ENCODE measurements around the gene JUND.
"Not testable (repeated sequence)": the region's sequence is repeated elsewhere in the genome, so short reads cannot be mapped to it uniquely, and the experiment has no call there.

Gene JUND

GRCh38 chr19:18281082-18282020, at the start of gene JUND:
Gene JUND (minus strand): TSS chr19:18281622. CDS start chr19:18281484, 138 bp downstream.
- FAIRE-seq = no peak

GRCh38 chr19:18330868-18331267, 49.4 kb upstream of the JUND start:
- FAIRE-seq = no peak

More at GRCh38 chr19:18281082-18282020, at the start of gene JUND:
- DNase-seq (ENCODE audit: insufficient read length, low spot score) = peak; percentile 62
- TF ChIP-seq, protein P1, sequence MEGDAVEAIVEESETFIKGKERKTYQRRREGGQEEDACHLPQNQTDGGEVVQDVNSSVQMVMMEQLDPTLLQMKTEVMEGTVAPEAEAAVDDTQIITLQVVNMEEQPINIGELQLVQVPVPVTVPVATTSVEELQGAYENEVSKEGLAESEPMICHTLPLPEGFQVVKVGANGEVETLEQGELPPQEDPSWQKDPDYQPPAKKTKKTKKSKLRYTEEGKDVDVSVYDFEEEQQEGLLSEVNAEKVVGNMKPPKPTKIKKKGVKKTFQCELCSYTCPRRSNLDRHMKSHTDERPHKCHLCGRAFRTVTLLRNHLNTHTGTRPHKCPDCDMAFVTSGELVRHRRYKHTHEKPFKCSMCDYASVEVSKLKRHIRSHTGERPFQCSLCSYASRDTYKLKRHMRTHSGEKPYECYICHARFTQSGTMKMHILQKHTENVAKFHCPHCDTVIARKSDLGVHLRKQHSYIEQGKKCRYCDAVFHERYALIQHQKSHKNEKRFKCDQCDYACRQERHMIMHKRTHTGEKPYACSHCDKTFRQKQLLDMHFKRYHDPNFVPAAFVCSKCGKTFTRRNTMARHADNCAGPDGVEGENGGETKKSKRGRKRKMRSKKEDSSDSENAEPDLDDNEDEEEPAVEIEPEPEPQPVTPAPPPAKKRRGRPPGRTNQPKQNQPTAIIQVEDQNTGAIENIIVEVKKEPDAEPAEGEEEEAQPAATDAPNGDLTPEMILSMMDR (IDR thresholded peaks at IDR 0.05; ENCODE audit: insufficient read depth, missing control alignments) = no peak

DNA sequence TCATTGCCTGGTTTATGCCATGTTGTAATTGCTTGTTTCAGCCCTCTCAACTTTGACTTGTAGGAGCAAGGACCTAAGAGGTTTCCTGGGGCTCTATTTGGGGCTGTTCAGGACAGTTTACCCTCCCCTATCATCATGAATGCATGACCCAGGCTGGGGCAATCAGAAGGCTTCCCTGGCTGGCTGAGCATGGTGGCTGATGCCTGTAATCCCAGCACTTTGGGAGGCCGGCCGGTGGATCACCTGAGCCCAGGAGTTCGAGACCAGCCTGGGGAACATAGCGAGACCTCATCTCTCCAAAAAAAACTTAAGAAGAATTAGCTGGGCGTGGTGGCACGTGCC, 47.6 kb upstream of the JUND start:
- TF ChIP-seq, protein P1 (IDR thresholded peaks at IDR 0.05; ENCODE audit: insufficient read depth, missing control alignments) = no peak
- FAIRE-seq = no peak
- no peak for DNase-seq (ENCODE audit: insufficient read length, low spot score)

More at GRCh38 chr19:18330868-18331267, 49.4 kb upstream of the JUND start:
- no peak for DNase-seq (ENCODE audit: insufficient read length, low spot score)
- TF ChIP-seq, protein P1 (IDR thresholded peaks at IDR 0.05; ENCODE audit: insufficient read depth, missing control alignments) = no peak

DNA sequence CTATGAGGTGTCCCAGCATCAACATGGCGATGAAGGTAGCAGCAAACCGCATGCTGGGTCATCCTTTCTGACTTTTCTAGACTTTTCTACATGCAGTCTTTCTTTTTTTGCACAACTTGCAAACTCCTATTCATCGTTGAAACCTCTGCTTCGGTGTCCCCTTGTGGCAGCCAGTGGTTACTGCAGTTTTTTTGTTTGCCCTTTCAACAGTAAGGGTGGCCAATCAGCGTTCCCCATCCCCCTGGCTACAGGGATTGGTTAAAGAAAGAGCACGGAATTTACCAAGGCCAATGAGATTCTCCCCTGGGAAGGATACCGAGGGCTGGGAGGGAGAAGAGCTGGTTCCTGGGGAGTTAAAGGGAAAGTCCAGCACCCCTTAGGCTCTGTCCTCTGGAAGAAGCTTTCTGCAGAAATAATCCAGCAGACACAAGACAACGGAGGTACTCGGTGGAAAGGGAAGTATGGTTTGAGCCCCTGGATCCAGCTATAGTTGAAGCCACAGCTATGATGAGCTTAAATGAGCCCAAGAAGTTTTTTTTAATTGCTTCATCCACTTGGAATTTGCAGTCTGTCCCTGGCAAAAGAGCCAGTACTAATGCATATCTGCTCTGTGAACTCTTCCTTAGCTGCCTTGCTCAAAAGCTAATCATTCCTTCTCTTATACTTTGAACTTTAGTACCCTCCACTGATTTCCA, 47.1 kb upstream of the JUND start:
- TF ChIP-seq, protein P1 (IDR thresholded peaks at IDR 0.05; ENCODE audit: insufficient read depth, missing control alignments) = peak; percentile 95
- FAIRE-seq (peak; percentile 92), DNase-seq (ENCODE audit: insufficient read length, low spot score) (peak; percentile 94)

- DNase-seq (ENCODE audit: insufficient read length, low spot score) (no peak), FAIRE-seq (no peak)
- TF ChIP-seq, protein P1 (IDR thresholded peaks at IDR 0.05; ENCODE audit: insufficient read depth, missing control alignments) = no peak
Measured at GRCh38 chr19:18326772-18327171, 45.4 kb upstream of the JUND start.

GRCh38 chr19:18324373-18324731, 42.9 kb upstream of the JUND start:
- not testable (repeated sequence) for FAIRE-seq; DNase-seq (ENCODE audit: insufficient read length, low spot score)

GRCh38 chr19:18322759-18323460, 41.5 kb upstream of the JUND start, which contains the start of gene LSM4:
Gene LSM4 (minus strand): TSS chr19:18323076. CDS start chr19:18323020, 56 bp downstream.
- peak; percentile 99 for DNase-seq (ENCODE audit: insufficient read length, low spot score)
- TF ChIP-seq, protein P1 (IDR thresholded peaks at IDR 0.05; ENCODE audit: insufficient read depth, missing control alignments) = peak; percentile 17
- FAIRE-seq = no peak
